A549 (cell line): ENCODE data around the gene DDX31. TPM values are rescaled to one million over a fixed set of nuclear protein-coding genes. Genes with fewer than 3 reads are reported as not detected.

ENCODE experiments used
- ATAC-seq, 2 experiments: fragments of 200-7000 bp in 1 of 2; fragments of >200 bp in 1 of 2; cut with Nextera tagmentation in 1 of 2; cut with Tn5 transposase in 1 of 2; 3 replicates each; pipeline versions ENCODE4 v1.8.0 to v1.9.1; 2018 to 2020; ENCODE audit warnings: mild to moderate bottlenecking in 1 of 2, moderate library complexity in 1 of 2
- CTCF ChIA-PET: fragments of 300-600 bp; sonication (Branson Sonifier 250); formaldehyde crosslinking; extraction: SDS; loops from one replicate; lab custom pipeline; 2021; ENCODE audit warnings: antibody characterized with exemption, inconsistent platforms; lab: Yijun Ruan, JAX
- POLR2A ChIA-PET: fragments of 350-600 bp; formaldehyde crosslinking; extraction: SDS; loops from one replicate; lab custom pipeline; 2021; ENCODE audit warnings: antibody characterized with exemption, inconsistent platforms; lab: Yijun Ruan, JAX
- DNase-seq, 2 experiments: peaks; one replicate each; pipeline versions ENCODE4 v3.0.0 to v3.0.0-alpha.2; 2011 to 2016; ENCODE audit warnings: low read depth in 1 of 2, low spot score in 1 of 2
- FAIRE-seq: peaks from 2 replicates; lab custom pipeline; 2011; peaks lifted over from hg19 to GRCh38; lab: Jason Lieb, UNC
- H3K27ac ChIP-seq, 2 experiments: fragments of >200 bp; sonication (Bioruptor Twin); formaldehyde crosslinking; 3 replicates each; pipeline ENCODE4 v1.5.1; 2016 to 2017
- H3K4me1 ChIP-seq: fragments of >200 bp; sonication (Bioruptor Twin); formaldehyde crosslinking; 3 replicates; pipeline ENCODE4 v1.6.1; 2016
- H3K4me2 ChIP-seq: fragments of >200 bp; sonication (Bioruptor Twin); formaldehyde crosslinking; 3 replicates; pipeline ENCODE4 v1.6.1; 2016
- H3K4me3 ChIP-seq: fragments of >200 bp; sonication (Bioruptor Twin); formaldehyde crosslinking; 3 replicates; pipeline ENCODE4 v1.5.1; 2016
- H3K9me3 ChIP-seq: fragments of >200 bp; sonication (Bioruptor Twin); formaldehyde crosslinking; 3 replicates; pipeline ENCODE4 v1.6.1; 2016
- BHLHE40 ChIP-seq: IDR thresholded peaks from 2 replicates; pipeline ENCODE4 v1.6.1; 2012; ENCODE audit warnings: low read depth, low read length, inconsistent platforms
- CBX8 ChIP-seq: fragments of 200-600 bp; sonication (generic); IDR thresholded peaks from 2 replicates; pipeline ENCODE4 v1.6.1; 2016
- FOSL2 ChIP-seq, 2 experiments: fragments of 450-650 bp in 1 of 2; fragments of >200 bp in 1 of 2; sonication (Bioruptor Twin) in 1 of 2; formaldehyde crosslinking; IDR thresholded peaks; 2 replicates each; pipeline versions ENCODE4 v1.5.0 to v1.6.1; 2016 to 2020; ENCODE audit warnings: mild to moderate bottlenecking in 1 of 2, moderate library complexity in 1 of 2
- HOXA7 ChIP-seq: fragments of 250-450 bp; sonication (Bioruptor Pico); IDR thresholded peaks from 2 replicates; pipeline ENCODE4 v1.5.0; 2020; ENCODE audit warnings: mild to moderate bottlenecking, moderate library complexity
- HOXB13 ChIP-seq: fragments of 250-450 bp; sonication (Bioruptor Pico); IDR thresholded peaks from 2 replicates; pipeline ENCODE4 v1.5.0; 2020; ENCODE audit warnings: low read depth, mild to moderate bottlenecking, moderate library complexity
- JUN ChIP-seq, 2 experiments: fragments of >200 bp; sonication (Bioruptor Twin); formaldehyde crosslinking; IDR thresholded peaks; 2 replicates in 1 of 2; 3 replicates in 1 of 2; pipeline ENCODE4 v1.6.1; 2016 to 2017
- KDM5A ChIP-seq: fragments of 200-600 bp; sonication (generic); IDR thresholded peaks from 2 replicates; pipeline ENCODE4 v1.6.1; 2016; ENCODE audit warnings: antibody characterized with exemption, mild to moderate bottlenecking
- MYC ChIP-seq: IDR thresholded peaks from 2 replicates; pipeline ENCODE4 v1.6.1; 2012; ENCODE audit warnings: mild to moderate bottlenecking, inconsistent platforms, low read length, improper control_type of control experiment, borderline replicate concordance
- NFE2L2 ChIP-seq: fragments of 150-350 bp; conservative IDR thresholded peaks from 2 replicates; pipeline ENCODE4 v1.6.1; 2014; ENCODE audit warnings: low read length
- POLR2A ChIP-seq: IDR thresholded peaks from 2 replicates; pipeline ENCODE4 v1.6.1; 2012; ENCODE audit warnings: mild to moderate bottlenecking, low read length
- RAD21 ChIP-seq, 2 experiments: fragments of >200 bp in 1 of 2; sonication (Bioruptor Twin) in 1 of 2; formaldehyde crosslinking in 1 of 2; IDR thresholded peaks in 1 of 2; conservative IDR thresholded peaks in 1 of 2; 2 replicates in 1 of 2; 3 replicates in 1 of 2; pipeline ENCODE4 v1.6.1; 2012 to 2018; ENCODE audit warnings: inconsistent platforms in 1 of 2
- RARB ChIP-seq: fragments of 250-450 bp; sonication (Bioruptor Pico); IDR thresholded peaks from 2 replicates; pipeline ENCODE4 v1.8.0; 2021; ENCODE audit warnings: mild to moderate bottlenecking, moderate library complexity
- RCOR1 ChIP-seq: fragments of 150-350 bp; IDR thresholded peaks from 2 replicates; pipeline ENCODE4 v1.6.1; 2014; ENCODE audit warnings: antibody characterized with exemption, low read length, low read depth
- RNF2 ChIP-seq: fragments of 200-600 bp; sonication (generic); IDR thresholded peaks from 2 replicates; pipeline ENCODE4 v1.6.1; 2016; ENCODE audit warnings: low read depth, mild to moderate bottlenecking, antibody characterized with exemption, moderate library complexity, borderline replicate concordance
- SMC3 ChIP-seq: fragments of >200 bp; sonication (Bioruptor Twin); formaldehyde crosslinking; IDR thresholded peaks from 3 replicates; pipeline ENCODE4 v1.6.1; 2018; ENCODE audit warnings: inconsistent platforms
- TP53 ChIP-seq: fragments of 250-450 bp; sonication (Bioruptor Pico); IDR thresholded peaks from 2 replicates; pipeline ENCODE4 v1.5.0; 2021; ENCODE audit warnings: mild to moderate bottlenecking, moderate library complexity
- WGBS: methylation state at CpG from one replicate; pipeline ENCODE4 v1.1.6; 2017; ENCODE audit errors: missing lambda C conversion rate; 5-methylcytosine and 5-hydroxymethylcytosine counted together
- polyA plus RNA-seq, 4 experiments: library from polyadenylated mRNA; depleted of rRNA in 3 of 4; stranded (reverse); fragments of >200 nt; fragmentation: RNase III in 1 of 4; extraction: RNeasy Plus Mini Kit Qiagen cat#74134 plus additional on column Dnase treatment in 1 of 4; gene quantifications; 2 replicates in 3 of 4; 3 replicates in 1 of 4; pipeline ENCODE4 v1.2.3, GENCODE V29; 2011 to 2017
- TF ChIP-seq, protein P1 (sequence below): IDR thresholded peaks from 2 replicates; pipeline ENCODE4 v1.6.1; 2012
- TF ChIP-seq, protein P2 (sequence below): fragments of >200 bp; sonication (Bioruptor Twin); formaldehyde crosslinking; IDR thresholded peaks from 3 replicates; pipeline ENCODE4 v1.5.1; 2016
- TF ChIP-seq, protein P3 (sequence below): IDR thresholded peaks from 2 replicates; pipeline ENCODE4 v1.6.1; 2012; ENCODE audit warnings: low read depth, borderline replicate concordance
- TF ChIP-seq, protein P4 (sequence below): fragments of >200 bp; sonication (Bioruptor Twin); formaldehyde crosslinking; IDR thresholded peaks from 2 replicates; pipeline ENCODE4 v1.6.1; 2016

Gene DDX31
- polyA plus RNA-seq, 2 of the 4 experiments (the other 2 are of a cell fraction), result 20.0 to 30.1 TPM

DNA sequence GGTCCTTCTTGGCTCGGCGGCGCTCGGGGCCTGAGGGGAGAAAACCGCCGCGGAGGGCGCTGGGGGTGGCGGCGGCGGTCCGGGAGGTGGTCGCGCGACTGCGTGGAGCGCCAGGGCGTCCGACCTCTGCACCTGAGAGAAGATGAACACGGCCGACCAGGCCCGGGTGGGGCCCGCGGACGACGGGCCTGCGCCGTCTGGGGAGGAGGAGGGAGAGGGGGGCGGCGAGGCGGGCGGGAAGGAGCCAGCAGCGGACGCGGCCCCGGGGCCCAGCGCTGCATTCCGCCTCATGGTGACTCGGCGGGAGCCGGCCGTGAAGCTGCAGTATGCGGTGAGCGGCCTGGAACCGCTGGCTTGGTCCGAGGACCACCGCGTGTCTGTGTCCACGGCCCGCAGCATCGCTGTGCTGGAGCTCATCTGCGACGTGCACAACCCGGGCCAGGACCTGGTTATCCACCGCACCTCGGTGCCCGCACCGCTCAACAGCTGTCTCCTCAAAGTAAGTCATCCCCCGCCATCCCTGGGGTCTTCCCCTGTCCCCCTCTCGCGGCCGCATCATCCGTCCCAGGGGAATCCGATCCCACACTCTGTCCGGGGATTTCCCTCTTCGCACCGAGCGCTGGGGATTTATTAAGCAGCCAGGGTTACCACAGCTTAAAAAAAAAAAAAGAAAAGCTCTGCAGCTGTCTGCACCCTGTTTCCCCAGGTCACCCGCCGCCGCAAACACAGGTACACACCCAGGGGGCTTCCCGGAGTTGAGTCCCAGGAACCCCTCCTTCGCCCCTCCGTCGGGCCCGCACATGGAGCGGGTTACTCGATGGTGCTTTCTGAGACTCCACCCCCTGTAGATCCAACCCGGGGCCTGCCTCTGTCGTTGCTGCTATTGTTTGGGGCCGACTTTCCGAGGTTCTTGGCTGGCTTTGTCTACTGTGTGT is 941 bp upstream of the DDX31 start, which contains the start of gene GTF3C4:
Gene GTF3C4 (plus strand): TSS at position 8 of the 935 bp plus-strand sequence. CDS start 135 bp downstream, at position 143.
- POLR2A ChIA-PET, result interaction anchor here (0.5 to 2.0 kb wide), 11 partner anchors 9 to 390 kb away, joined by 3 to 8 read pairs (median 4); partner anchors contain the start of gene SETX

DNA sequence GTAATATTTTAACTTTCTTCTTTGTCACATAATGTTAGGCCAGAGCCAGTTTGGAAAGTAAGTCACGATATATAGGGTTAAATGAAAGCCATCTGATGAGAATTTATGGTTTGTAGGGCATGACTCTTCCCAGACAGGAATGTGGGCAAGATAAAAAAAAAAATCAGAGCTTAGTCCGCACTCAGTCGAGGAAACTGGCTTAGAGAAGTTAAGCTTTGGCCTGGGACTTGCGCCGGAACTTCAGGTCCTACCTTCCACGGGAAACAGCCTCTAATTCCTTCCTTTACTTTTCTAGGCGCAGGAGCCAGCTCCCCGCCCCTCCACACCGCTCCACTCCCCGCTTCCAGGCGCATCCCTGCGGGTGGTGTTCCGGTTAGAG is 475 bp downstream of the DDX31 start:
- TF ChIP-seq RAD21 (conservative IDR thresholded peaks at IDR 0.05 in 1 of 2, IDR thresholded peaks at IDR 0.05 in 1 of 2), result no peak
- TF ChIP-seq, protein P1, sequence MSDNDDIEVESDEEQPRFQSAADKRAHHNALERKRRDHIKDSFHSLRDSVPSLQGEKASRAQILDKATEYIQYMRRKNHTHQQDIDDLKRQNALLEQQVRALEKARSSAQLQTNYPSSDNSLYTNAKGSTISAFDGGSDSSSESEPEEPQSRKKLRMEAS, result no peak
- TF ChIP-seq BHLHE40, result no peak
- TF ChIP-seq MYC, result 0 out of 2 replicates have a peak, but pooled peaks have one; percentile 10
- TF ChIP-seq FOSL2 (IDR thresholded peaks at IDR 0.05), result no peak
- no peak for TF ChIP-seq FOSL2 (CRISPR knock-in tag; IDR thresholded peaks at IDR 0.05)
- peaks cover 30% of the 10 kb centered on the region for H3K4me1 ChIP-seq
- peak overlapping the region; percentile 87 for H3K4me3 ChIP-seq
- ChIA-PET CTCF (interaction anchor here (0.6 to 3.1 kb wide), 7 partner anchors 11 to 232 kb away, joined by 3 to 12 read pairs (median 4); no protein-coding TSS in a partner anchor), POLR2A (interaction anchor here (0.8 to 2.0 kb wide), 8 partner anchors 9 to 361 kb away, joined by 3 to 8 read pairs (median 4); partner anchors contain the start of gene SETX)
- FAIRE-seq (no peak), ATAC-seq (peak; percentile 57 to 68), DNase-seq (no peak)
- WGBS, result under 1% methylated on average over 13 of the region's 13 CpGs
- H3K9me3 ChIP-seq, result no peaks in the 10 kb centered on the region
- H3K27ac ChIP-seq, result peak overlapping the region; percentile 97 to 100
- H3K4me2 ChIP-seq, result peak overlapping the region; percentile 92

More for the DNA sequence above, 941 bp upstream of the DDX31 start, which contains the start of gene GTF3C4:
- Histone ChIP-seq H3K27ac (peak within 1 kb of the TSS; percentile 97 to 100), H3K9me3 (no peaks in the 10 kb centered on the region), H3K4me3 (peak within 1 kb of the TSS; percentile 87), H3K4me1 (peaks cover 34% of the 10 kb centered on the region), H3K4me2 (peak within 1 kb of the TSS; percentile 92)
- ATAC-seq (peak; percentile 65 to 70), FAIRE-seq (no peak), DNase-seq (peak; percentile 26 to 69)
- WGBS, result under 1% methylated on average over 33 of the region's 82 CpGs
- CTCF ChIA-PET, result interaction anchor here (0.6 to 3.1 kb wide), 6 partner anchors 9 to 239 kb away, joined by 3 to 12 read pairs (median 3); no protein-coding TSS in a partner anchor
- TF ChIP-seq, protein P2, sequence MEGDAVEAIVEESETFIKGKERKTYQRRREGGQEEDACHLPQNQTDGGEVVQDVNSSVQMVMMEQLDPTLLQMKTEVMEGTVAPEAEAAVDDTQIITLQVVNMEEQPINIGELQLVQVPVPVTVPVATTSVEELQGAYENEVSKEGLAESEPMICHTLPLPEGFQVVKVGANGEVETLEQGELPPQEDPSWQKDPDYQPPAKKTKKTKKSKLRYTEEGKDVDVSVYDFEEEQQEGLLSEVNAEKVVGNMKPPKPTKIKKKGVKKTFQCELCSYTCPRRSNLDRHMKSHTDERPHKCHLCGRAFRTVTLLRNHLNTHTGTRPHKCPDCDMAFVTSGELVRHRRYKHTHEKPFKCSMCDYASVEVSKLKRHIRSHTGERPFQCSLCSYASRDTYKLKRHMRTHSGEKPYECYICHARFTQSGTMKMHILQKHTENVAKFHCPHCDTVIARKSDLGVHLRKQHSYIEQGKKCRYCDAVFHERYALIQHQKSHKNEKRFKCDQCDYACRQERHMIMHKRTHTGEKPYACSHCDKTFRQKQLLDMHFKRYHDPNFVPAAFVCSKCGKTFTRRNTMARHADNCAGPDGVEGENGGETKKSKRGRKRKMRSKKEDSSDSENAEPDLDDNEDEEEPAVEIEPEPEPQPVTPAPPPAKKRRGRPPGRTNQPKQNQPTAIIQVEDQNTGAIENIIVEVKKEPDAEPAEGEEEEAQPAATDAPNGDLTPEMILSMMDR, result no peak
- TF ChIP-seq KDM5A, result peak; percentile 47; the same call in 1 of the 2 replicates
- TF ChIP-seq NFE2L2, result no peak
- peak; percentile 25 for TF ChIP-seq POLR2A
- TF ChIP-seq, protein P3, sequence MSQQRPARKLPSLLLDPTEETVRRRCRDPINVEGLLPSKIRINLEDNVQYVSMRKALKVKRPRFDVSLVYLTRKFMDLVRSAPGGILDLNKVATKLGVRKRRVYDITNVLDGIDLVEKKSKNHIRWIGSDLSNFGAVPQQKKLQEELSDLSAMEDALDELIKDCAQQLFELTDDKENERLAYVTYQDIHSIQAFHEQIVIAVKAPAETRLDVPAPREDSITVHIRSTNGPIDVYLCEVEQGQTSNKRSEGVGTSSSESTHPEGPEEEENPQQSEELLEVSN, result peak; percentile 74
- TF ChIP-seq HOXB13 (CRISPR knock-in tag), result no peak
- TF ChIP-seq, protein P1, result peak; percentile 71
- TF ChIP-seq JUN (IDR thresholded peaks at IDR 0.05), result peak in 1 of 2 experiments; percentile 85; a peak in 3 of 5 replicates
- TF ChIP-seq, protein P4, sequence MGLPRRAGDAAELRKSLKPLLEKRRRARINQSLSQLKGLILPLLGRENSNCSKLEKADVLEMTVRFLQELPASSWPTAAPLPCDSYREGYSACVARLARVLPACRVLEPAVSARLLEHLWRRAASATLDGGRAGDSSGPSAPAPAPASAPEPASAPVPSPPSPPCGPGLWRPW, result no peak

DNA sequence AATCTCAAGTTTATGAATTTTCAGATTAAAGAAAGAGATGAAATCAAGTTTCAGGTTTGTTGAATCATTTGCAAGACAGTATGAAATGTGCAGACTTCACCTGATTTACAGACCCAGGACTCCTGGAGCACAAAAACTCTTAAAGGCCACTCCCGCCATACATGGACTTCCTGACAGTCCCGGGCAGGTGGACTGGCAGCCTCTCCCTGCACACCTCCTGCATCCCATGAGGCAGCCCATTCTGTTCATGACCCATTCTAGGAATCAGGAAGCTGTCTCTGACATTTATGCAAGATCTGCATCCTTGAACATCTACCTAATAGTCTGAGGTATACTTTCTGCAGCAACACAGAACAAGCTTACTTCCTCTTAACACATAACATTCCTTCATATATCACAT is 5.9 kb downstream of the DDX31 start:
- CTCF ChIA-PET, result interaction anchor here (1.0 to 1.6 kb wide), 2 partner anchors 13 to 89 kb away, joined by 4 to 7 read pairs; no protein-coding TSS in a partner anchor
- Histone ChIP-seq H3K4me2 (no peak overlapping the region), H3K4me1 (peaks cover 8% of the 10 kb centered on the region; the same call in 1 of the 3 replicates), H3K4me3 (no peak overlapping the region), H3K27ac (no peak overlapping the region), H3K9me3 (no peaks in the 10 kb centered on the region)
- FAIRE-seq, result no peak
- POLR2A ChIA-PET, result no interaction called here
- no peak for ATAC-seq
- DNase-seq, result no peak
- TF ChIP-seq HOXA7 (CRISPR knock-in tag), result no peak
- no peak for TF ChIP-seq RCOR1
- TF ChIP-seq TP53 (CRISPR knock-in tag), result no peak
- no peak for TF ChIP-seq CBX8
- no peak for TF ChIP-seq RARB (CRISPR knock-in tag)
- no peak for TF ChIP-seq RNF2
- no peak for TF ChIP-seq SMC3
- WGBS, result 95% methylated on average over 2 of the region's 2 CpGs
